Activated CD4-positive, alpha-beta memory T cell treated with anti-CD3 and anti-CD28 coated beads for 36 hours (primary cell): Measurements from ENCODE around the gene KHSRP. TPM values are rescaled to one million over a fixed set of nuclear protein-coding genes. Genes with fewer than 3 reads are reported as not detected.
A peak's percentile ranks its signal among the peaks of the same experiment; 100 is the strongest.

Experiments used
- CTCF ChIA-PET: fragments of 350-600 bp; sonication (Branson Sonifier 250); formaldehyde crosslinking; loops from one replicate; lab custom pipeline; 2021; ENCODE audit warnings: antibody characterized with exemption, inconsistent platforms; lab: Charles Lee
- POLR2A ChIA-PET: fragments of 350-600 bp; sonication (Branson Sonifier 250); formaldehyde crosslinking; loops from one replicate; lab custom pipeline; 2021; ENCODE audit warnings: antibody characterized with exemption; lab: Charles Lee
- DNase-seq: peaks from one replicate; pipeline ENCODE4 v3.0.0-alpha.2; 2020
- H3K27ac Mint-ChIP-seq: one replicate; pipeline ENCODE4 v1.8.0; 2021; ENCODE audit warnings: mixed read lengths
- H3K27me3 Mint-ChIP-seq: one replicate; pipeline ENCODE4 v1.8.0; 2021; ENCODE audit warnings: mixed read lengths
- H3K36me3 Mint-ChIP-seq: one replicate; pipeline ENCODE4 v1.8.0; 2021; ENCODE audit warnings: mixed read lengths
- H3K4me1 Mint-ChIP-seq: one replicate; pipeline ENCODE4 v1.8.0; 2021; ENCODE audit warnings: low read depth, mixed read lengths
- H3K4me3 Mint-ChIP-seq: one replicate; pipeline ENCODE4 v1.8.0; 2021; ENCODE audit warnings: mild to moderate bottlenecking, mixed read lengths
- H3K9me3 Mint-ChIP-seq: one replicate; pipeline ENCODE4 v1.8.0; 2021; ENCODE audit warnings: mixed read lengths
- intact Hi-C: fragments of 100-400 bp; cut with micrococcal nuclease; formaldehyde crosslinking; loops from one replicate; pipeline ENCODE4 v1.15.1; 2023
- total RNA-seq, 2 experiments: library from RNA; stranded (reverse); gene quantifications; one replicate each; pipeline ENCODE4 v1.2.3, GENCODE V29; 2021

Gene KHSRP
- total RNA-seq, 2 experiments from 2014 or later = 296 to 305 TPM

- POLR2A ChIA-PET = interaction anchor here (0.6 to 2.7 kb wide), 3 partner anchors 33 to 316 kb away, joined by 3 to 15 read pairs (median 5); partner anchors contain the start of genes ALKBH7 and GTF2F1
- peak overlapping the region; percentile 92 for H3K27ac Mint-ChIP-seq
- peak; percentile 39 for DNase-seq
These were observed 1.4 kb upstream of the KHSRP start for GRCh38 chr19:6425732-6426620.

GRCh38 chr19:6424939-6425731 is 524 bp upstream of the KHSRP start:
- CTCF ChIA-PET = interaction anchor here (0.9 to 1.7 kb wide), 7 partner anchors 13 to 439 kb away, joined by 3 to 5 read pairs (median 3); partner anchors contain the start of gene CLPP
- peaks cover 36% of the 10 kb centered on the region for H3K4me1 Mint-ChIP-seq

More at GRCh38 chr19:6425732-6426620, 1.4 kb upstream of the KHSRP start:
- peaks cover 19% of the 10 kb centered on the region for H3K36me3 Mint-ChIP-seq
- CTCF ChIA-PET = interaction anchor here (0.9 to 1.7 kb wide), 5 partner anchors 65 to 458 kb away, joined by 3 to 5 read pairs (median 4); partner anchors contain the start of gene CLPP
- peaks cover 33% of the 10 kb centered on the region for H3K4me1 Mint-ChIP-seq
- H3K27me3 Mint-ChIP-seq = no peaks in the 10 kb centered on the region
- peaks cover 3% of the 10 kb centered on the region for H3K9me3 Mint-ChIP-seq
- intact Hi-C loops = loop anchor here (1.0 to 2.0 kb wide), 9 partner anchors 33 to 522 kb away; partner anchors contain the start of genes CLPP, DENND1C, GTF2F1 and SH2D3A
- peak overlapping the region; percentile 75 for H3K4me3 Mint-ChIP-seq

GRCh38 chr19:6423499-6424194 is 964 bp downstream of the KHSRP start:
- peak overlapping the region; percentile 82 for H3K27ac Mint-ChIP-seq
- ChIA-PET POLR2A (interaction anchor here (0.6 to 2.7 kb wide), 2 partner anchors 51 to 799 kb away, joined by 3 to 15 read pairs; partner anchors contain the start of gene ALKBH7), CTCF (interaction anchor here (1.5 kb wide), 1 partner anchor 11 kb away, joined by 3 read pairs; no protein-coding TSS in a partner anchor)
- H3K4me1 Mint-ChIP-seq = peaks cover 36% of the 10 kb centered on the region
- H3K4me3 Mint-ChIP-seq = peak overlapping the region; percentile 89
- DNase-seq = peak; percentile 60
- H3K27me3 Mint-ChIP-seq = no peaks in the 10 kb centered on the region
- intact Hi-C loops = loop anchor here (2.0 kb wide), 1 partner anchor 57 kb away; the partner anchor contains the start of gene DENND1C
- H3K9me3 Mint-ChIP-seq = peaks cover 3% of the 10 kb centered on the region
- peaks cover 41% of the 10 kb centered on the region for H3K36me3 Mint-ChIP-seq

More at GRCh38 chr19:6424939-6425731, 524 bp upstream of the KHSRP start:
- Mint-ChIP-seq H3K27ac (peak overlapping the region; percentile 92), H3K36me3 (peaks cover 27% of the 10 kb centered on the region), H3K4me3 (peak overlapping the region; percentile 75), H3K27me3 (no peaks in the 10 kb centered on the region), H3K9me3 (peaks cover 3% of the 10 kb centered on the region)
- intact Hi-C loops = loop anchor here (1.0 to 2.0 kb wide), 9 partner anchors 32 to 521 kb away; partner anchors contain the start of genes CLPP, DENND1C, GTF2F1 and SH2D3A
- POLR2A ChIA-PET = interaction anchor here (0.6 to 2.7 kb wide), 10 partner anchors 13 to 439 kb away, joined by 3 to 15 read pairs (median 4); partner anchors contain the start of genes ALKBH7, CLPP, DENND1C and GTF2F1
- DNase-seq = peak; percentile 100

GRCh38 chr19:6421075-6422014 is 3.3 kb downstream of the KHSRP start:
- Mint-ChIP-seq H3K36me3 (peaks cover 55% of the 10 kb centered on the region), H3K4me1 (peaks cover 36% of the 10 kb centered on the region), H3K27me3 (no peaks in the 10 kb centered on the region), H3K4me3 (no peak overlapping the region), H3K27ac (no peak overlapping the region), H3K9me3 (peaks cover 3% of the 10 kb centered on the region)
- intact Hi-C loops = no loop called here
- CTCF ChIA-PET = interaction anchor here (0.5 kb wide), 1 partner anchor 25 kb away, joined by 3 read pairs; no protein-coding TSS in a partner anchor
- POLR2A ChIA-PET = interaction anchor here (0.9 to 1.1 kb wide), 2 partner anchors 28 to 49 kb away, joined by 3 read pairs; partner anchors contain the start of gene GTF2F1
- no peak for DNase-seq

GRCh38 chr19:6418562-6418932 is 6.1 kb downstream of the KHSRP start:
- H3K27me3 Mint-ChIP-seq = no peaks in the 10 kb centered on the region
- intact Hi-C loops = no loop called here
- H3K36me3 Mint-ChIP-seq = peaks cover 70% of the 10 kb centered on the region
- H3K9me3 Mint-ChIP-seq = no peaks in the 10 kb centered on the region
- ChIA-PET POLR2A (no interaction called here), CTCF (no interaction called here)
- no peak overlapping the region for H3K27ac Mint-ChIP-seq
- no peak overlapping the region for H3K4me3 Mint-ChIP-seq
- H3K4me1 Mint-ChIP-seq = peaks cover 26% of the 10 kb centered on the region
- no peak for DNase-seq

GRCh38 chr19:6417713-6418561 is 6.7 kb downstream of the KHSRP start:
- intact Hi-C loops = no loop called here
- H3K4me1 Mint-ChIP-seq = peaks cover 20% of the 10 kb centered on the region
- H3K27me3 Mint-ChIP-seq = no peaks in the 10 kb centered on the region
- H3K27ac Mint-ChIP-seq = no peak overlapping the region
- peaks cover 65% of the 10 kb centered on the region for H3K36me3 Mint-ChIP-seq
- no peak for DNase-seq
- ChIA-PET POLR2A (no interaction called here), CTCF (no interaction called here)
- no peaks in the 10 kb centered on the region for H3K9me3 Mint-ChIP-seq
- H3K4me3 Mint-ChIP-seq = no peak overlapping the region

GRCh38 chr19:6416658-6417405 is 7.8 kb downstream of the KHSRP start:
- CTCF ChIA-PET = no interaction called here

GRCh38 chr19:6415591-6416190 is 8.9 kb downstream of the KHSRP start:
- POLR2A ChIA-PET = no interaction called here

More at GRCh38 chr19:6416658-6417405, 7.8 kb downstream of the KHSRP start:
- intact Hi-C loops = no loop called here
- Mint-ChIP-seq H3K27ac (no peak overlapping the region), H3K4me1 (peaks cover 9% of the 10 kb centered on the region), H3K27me3 (no peaks in the 10 kb centered on the region), H3K36me3 (peaks cover 61% of the 10 kb centered on the region), H3K4me3 (no peak overlapping the region), H3K9me3 (no peaks in the 10 kb centered on the region)
- no peak for DNase-seq
- POLR2A ChIA-PET = no interaction called here

More at GRCh38 chr19:6415591-6416190, 8.9 kb downstream of the KHSRP start:
- Mint-ChIP-seq H3K4me1 (peaks cover under 1% of the 10 kb centered on the region), H3K27ac (no peak overlapping the region), H3K4me3 (no peak overlapping the region), H3K36me3 (peaks cover 53% of the 10 kb centered on the region), H3K27me3 (no peaks in the 10 kb centered on the region), H3K9me3 (no peaks in the 10 kb centered on the region)
- no peak for DNase-seq
- CTCF ChIA-PET = no interaction called here
- intact Hi-C loops = no loop called here
